ENCODE measurements around the gene SLC25A24.

Gene SLC25A24

GRCh38 chr1:108100148-108100547, 100.0 kb downstream of the SLC25A24 start:
- no peak for TF ChIP-seq CTCF (conservative IDR thresholded peaks at IDR 0.05; ENCODE audit: control insufficient read depth, insufficient read depth, low read depth, low read length)
- H3K4me3 ChIP-seq (ENCODE audit: control insufficient read depth, low read depth, low read length) = no peak overlapping the region
- DNase-seq (ENCODE audit: low read depth) = no peak

GRCh38 chr1:108097018-108097417, 103.1 kb downstream of the SLC25A24 start:
- no peak for DNase-seq (ENCODE audit: low read depth)
- no peak overlapping the region for H3K4me3 ChIP-seq (ENCODE audit: control insufficient read depth, low read depth, low read length)
- no peak for TF ChIP-seq CTCF (conservative IDR thresholded peaks at IDR 0.05; ENCODE audit: control insufficient read depth, insufficient read depth, low read depth, low read length)

GRCh38 chr1:108096089-108096488, 104.1 kb downstream of the SLC25A24 start:
- DNase-seq (ENCODE audit: low read depth) = no peak
- TF ChIP-seq CTCF (conservative IDR thresholded peaks at IDR 0.05; ENCODE audit: control insufficient read depth, insufficient read depth, low read depth, low read length) = no peak
- H3K4me3 ChIP-seq (ENCODE audit: control insufficient read depth, low read depth, low read length) = no peak overlapping the region

- TF ChIP-seq CTCF (conservative IDR thresholded peaks at IDR 0.05; ENCODE audit: control insufficient read depth, insufficient read depth, low read depth, low read length) = no peak
- H3K4me3 ChIP-seq (ENCODE audit: control insufficient read depth, low read depth, low read length) = no peak overlapping the region
- DNase-seq (ENCODE audit: low read depth) = peak; percentile 91
Observed at GRCh38 chr1:108089477-108089876, 110.7 kb downstream of the SLC25A24 start.

- no peak for DNase-seq (ENCODE audit: low read depth)
- TF ChIP-seq CTCF (conservative IDR thresholded peaks at IDR 0.05; ENCODE audit: control insufficient read depth, insufficient read depth, low read depth, low read length) = no peak
- no peak overlapping the region for H3K4me3 ChIP-seq (ENCODE audit: control insufficient read depth, low read depth, low read length)
Observed at GRCh38 chr1:108085628-108086027, 114.5 kb downstream of the SLC25A24 start.

- TF ChIP-seq CTCF (conservative IDR thresholded peaks at IDR 0.05; ENCODE audit: control insufficient read depth, insufficient read depth, low read depth, low read length) = no peak
- no peak for DNase-seq (ENCODE audit: low read depth)
- H3K4me3 ChIP-seq (ENCODE audit: control insufficient read depth, low read depth, low read length) = no peak overlapping the region
Observed at GRCh38 chr1:108084866-108085477, 115.2 kb downstream of the SLC25A24 start.
